Activated CD4-positive, alpha-beta T cell treated with anti-CD3 and anti-CD28 coated beads, Interleukin-2, amount 50 U/mL, for 16 hours (primary cell): ENCODE data around the gene TMEM255B.
A peak's percentile ranks its signal among the peaks of the same experiment; 100 is the strongest.
"Not testable (repeated sequence)": the region's sequence is repeated elsewhere in the genome, so short reads cannot be mapped to it uniquely, and the experiment has no call there.

Experiments
- DNase-seq: peaks from one replicate; pipeline ENCODE4 v3.0.0-alpha.2; 2020

The TMEM255B gene

DNA sequence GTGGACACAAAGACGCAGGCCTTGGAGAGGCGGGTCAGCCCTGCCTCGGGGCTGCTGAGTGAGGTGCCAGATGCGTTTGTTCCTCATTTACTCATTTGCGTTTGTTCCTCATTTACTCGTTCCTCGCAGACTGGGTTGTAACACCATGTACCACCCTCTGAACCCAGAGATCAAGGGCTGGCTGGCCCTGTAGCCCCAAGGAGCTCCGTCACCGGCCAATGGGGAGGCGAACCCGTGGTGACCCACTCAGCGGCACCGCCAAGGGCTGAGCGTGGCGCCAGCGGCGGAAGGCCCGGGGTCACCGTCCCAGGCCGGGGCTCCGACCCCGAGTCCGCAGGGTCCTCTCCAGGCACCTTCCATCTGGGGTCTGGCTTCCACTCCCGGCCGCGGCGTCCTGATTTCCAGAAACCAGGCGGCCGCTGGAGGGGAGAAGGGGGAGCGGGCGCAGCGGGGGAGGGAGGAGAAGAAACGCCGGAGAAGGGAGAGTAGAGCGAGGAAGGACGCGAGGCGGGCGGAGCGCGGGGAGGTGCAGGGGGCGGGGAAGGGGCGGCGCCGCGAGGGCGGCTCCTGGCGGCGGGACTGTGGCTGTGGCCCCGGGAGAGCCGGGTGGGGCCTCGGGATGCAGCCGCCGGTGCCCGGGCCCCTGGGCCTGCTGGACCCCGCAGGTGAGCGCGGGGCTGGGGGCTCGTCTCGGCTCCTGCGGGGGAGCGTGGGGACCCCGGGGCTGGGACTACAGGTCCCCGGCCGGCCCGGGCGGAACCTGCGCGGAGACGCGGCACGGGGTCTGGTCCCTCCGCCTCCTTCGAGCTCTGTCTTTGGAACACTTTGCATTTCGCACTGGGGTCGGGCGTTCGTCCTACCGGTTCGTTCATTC lies at the start of gene TMEM255B:
Gene TMEM255B, plus strand, starts transcription at position 576 of the 874 bp plus-strand sequence. Its CDS starts 44 bp downstream, at position 620.
- peak; percentile 63 for DNase-seq

- DNase-seq, result no peak
Measured at GRCh38 chr13:113722921-113723320, 36.1 kb upstream of the TMEM255B start.

DNA sequence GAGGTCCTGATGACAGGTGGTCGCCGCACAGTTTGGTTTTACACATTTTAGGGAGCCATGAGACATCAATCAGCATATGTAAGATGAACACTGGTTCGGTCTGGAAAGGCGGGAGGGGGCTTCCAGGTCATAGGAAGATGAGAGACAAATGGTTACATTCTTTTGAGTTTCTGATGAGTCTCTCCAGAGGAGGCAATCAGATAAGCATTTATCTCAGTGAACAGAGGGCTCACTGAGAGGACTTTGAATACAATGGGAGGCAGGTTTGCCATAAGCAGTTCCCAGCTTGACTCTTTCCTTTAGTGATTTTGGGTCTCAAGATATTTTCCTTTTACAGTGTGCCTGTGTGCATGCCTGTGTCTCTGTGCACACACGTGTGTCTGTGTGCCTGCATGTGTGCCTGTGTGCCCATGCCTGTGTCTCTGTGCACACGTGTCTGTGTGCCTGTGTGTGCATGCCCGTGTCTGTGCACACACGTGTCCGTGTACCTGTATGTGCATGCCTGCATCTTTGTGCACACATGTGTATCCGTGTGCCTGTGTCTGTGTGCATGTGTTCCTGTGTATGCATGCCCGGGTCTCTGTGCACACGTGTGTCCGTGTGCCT lies 35.5 kb upstream of the TMEM255B start:
- DNase-seq, result no peak

DNA sequence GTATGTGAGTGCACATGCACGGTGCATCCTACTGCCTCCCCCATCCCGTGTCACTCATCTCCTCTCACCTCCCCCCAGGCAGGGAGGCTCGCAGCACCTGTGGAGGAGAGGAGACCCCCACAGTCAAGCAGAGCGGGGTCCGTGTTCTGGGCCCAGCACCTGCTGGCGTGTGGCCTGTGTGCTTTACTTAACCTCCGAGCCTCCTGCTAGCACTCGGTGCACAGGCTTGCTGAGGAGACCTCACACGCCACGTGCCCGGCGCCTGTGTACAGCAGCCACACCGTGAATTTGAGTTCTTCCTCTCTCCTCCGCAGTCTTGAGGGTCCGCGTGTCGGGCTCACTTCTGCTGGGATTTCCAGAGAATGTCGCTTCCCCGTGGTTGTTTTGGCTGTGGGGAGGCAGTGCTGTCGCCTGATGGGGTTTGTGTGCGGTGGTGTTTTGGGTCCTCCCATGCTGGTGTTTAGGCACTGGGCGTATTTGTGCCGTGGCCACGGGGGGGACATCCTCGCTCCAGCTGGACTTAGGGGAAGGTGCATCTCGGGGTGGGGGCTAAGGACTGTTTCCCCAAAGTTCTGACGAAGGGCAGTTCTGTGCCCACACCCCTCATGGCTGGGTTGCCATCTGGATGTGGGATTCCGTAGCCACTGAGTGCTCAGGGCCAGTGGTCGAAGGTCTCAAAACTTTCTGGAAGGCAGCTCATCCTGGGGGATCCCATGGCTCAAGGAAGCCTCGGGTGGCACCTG lies 34.8 kb upstream of the TMEM255B start:
- DNase-seq, result no peak

DNA sequence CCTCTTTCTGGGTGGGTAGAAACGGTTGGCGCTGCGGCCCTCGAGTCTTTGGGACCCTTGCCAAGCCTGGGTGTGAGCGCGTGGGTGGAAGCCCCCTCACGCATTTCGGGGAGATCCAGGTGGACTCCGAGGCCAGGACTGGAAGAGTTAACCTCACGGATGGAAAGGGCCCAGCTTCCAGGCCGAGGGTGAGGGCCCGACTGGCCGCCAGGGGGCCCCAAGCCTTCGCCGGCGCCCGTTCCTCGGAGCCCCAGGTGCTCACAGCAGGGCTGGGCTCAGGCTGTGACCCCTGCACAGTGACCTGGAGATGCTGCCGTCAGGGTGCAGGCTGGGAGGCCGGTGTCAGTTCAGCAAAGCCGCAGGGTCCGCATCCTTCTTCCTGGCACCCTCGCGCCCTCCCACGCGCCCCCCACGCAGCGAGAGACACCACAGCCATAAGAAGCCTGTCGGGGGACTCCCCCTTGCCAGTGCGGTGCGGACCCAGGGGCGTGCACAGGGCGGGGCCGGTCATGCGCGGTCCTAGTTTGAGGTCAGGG lies 34.2 kb upstream of the TMEM255B start:
- DNase-seq, result peak; percentile 68

DNA sequence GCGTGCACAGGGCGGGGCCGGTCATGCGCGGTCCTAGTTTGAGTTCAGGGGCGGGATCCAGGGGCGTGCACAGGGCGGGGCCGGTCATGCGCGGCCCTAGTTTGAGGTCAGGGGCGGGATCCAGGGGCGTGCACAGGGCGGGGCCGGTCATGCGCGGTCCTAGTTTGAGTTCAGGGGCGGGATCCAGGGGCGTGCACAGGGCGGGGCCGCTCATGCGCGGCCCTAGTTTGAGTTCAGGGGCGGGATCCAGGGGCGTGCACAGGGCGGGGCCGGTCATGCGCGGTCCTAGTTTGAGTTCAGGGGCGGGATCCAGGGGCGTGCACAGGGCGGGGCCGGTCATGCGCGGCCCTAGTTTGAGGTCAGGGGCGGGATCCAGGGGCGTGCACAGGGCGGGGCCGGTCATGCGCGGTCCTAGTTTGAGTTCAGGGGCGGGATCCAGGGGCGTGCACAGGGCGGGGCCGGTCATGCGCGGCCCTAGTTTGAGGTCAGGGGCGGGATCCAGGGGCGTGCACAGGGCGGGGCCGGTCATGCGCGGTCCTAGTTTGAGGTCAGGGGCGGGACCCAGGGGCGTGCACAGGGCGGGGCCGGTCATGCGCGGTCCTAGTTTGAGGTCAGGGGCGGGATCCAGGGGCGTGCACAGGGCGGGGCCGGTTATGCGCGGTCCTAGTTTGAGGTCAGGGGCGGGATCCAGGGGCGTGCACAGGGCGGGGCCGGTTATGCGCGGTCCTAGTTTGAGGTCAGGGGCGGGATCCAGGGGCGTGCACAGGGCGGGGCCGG lies 33.5 kb upstream of the TMEM255B start:
- peak; percentile 18 for DNase-seq

DNA sequence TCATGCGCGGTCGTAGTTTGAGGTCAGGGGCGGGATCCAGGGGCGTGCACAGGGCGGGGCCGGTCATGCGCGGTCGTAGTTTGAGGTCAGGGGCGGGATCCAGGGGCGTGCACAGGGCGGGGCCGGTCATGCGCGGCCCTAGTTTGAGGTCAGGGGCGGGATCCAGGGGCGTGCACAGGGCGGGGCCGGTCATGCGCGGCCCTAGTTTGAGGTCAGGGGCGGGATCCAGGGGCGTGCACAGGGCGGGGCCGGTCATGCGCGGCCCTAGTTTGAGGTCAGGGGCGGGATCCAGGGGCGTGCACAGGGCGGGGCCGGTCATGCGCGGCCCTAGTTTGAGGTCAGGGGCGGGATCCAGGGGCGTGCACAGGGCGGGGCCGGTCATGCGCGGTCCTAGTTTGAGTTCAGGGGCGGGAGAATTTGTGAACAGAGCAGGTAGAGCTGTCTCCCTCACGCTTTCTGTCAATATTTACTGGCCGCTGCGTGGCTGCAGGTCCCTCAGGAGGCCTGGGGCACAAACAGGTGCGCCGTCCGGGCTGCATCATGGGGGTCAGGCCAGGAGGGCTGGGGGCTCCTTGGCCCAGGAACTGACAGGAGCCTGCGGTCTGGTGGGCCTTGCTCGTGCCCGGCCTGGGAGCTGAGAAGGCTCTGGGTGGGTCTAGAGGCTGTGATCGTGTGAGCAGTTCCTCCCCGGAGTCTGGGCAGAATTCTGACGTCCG lies 32.8 kb upstream of the TMEM255B start:
- not testable (repeated sequence) for DNase-seq

DNA sequence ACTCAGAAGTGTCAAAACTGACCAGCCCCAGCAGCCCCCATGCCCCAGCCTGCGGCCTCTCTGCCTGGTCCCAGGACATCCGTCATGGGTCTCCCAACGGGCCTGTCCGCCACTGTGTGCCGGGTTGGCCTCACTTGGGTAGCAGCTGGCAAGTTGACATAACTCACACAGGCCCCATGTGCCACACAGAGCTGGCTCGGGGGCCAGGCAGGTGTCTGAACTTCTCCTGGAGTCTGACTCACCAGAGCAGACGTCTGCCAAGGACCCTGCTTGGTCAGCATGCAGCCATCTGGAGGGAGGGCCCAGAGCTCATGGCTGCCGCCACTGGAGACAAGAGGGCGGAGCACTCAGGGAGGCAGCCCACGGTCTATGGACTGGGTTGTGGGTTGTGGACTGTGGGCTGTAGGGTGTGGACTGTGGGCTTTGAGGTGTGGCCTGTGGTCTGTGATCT lies 32.0 kb upstream of the TMEM255B start:
- DNase-seq, result no peak

DNA sequence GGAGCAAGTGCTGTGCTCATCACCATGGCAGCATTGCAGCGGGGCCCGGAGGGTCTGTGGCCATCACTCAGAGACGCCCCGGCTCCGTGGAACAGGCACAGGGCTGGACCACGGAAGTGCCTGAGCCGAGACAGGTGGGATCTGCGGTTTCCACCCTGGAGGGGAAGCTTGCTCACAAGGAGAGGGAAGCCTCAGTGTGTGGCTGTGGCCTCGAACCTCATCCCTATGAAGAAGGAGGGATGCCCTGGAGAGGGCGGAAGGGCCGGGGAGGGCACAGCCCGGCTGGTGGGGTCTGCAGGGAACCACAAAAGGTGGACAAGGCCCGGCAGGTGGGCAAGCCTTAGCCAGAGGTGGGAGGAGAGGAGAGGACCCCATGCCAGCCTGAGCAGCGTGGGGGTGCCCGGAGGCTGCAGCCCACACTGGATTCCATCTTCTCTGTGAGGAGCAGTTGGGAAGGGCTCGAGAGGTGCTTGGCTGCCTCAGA lies 30.4 kb upstream of the TMEM255B start:
- DNase-seq, result no peak

GRCh38 chr13:113729187-113730019 lies 29.6 kb upstream of the TMEM255B start:
- DNase-seq, result no peak

- DNase-seq, result no peak
Measured at GRCh38 chr13:113730258-113730691, 28.8 kb upstream of the TMEM255B start.

DNA sequence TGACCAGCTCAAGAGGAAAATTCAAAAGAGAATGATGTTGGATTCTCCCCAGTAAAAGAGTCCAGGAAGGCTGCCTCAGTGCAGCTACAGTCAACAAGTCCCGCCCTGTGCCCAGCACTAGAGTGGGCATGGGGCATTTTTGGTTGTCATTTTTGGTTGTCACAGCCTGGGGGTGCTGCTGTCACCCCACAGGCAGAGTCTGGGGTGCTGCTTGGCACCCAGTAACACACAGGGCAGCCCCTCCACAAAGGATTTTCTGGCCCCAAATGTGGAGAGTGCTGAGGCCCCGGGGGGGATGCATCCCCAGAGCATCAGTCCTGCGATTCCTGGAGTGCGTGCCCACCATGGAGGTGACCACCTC lies 28.2 kb upstream of the TMEM255B start:
- no peak for DNase-seq

DNA sequence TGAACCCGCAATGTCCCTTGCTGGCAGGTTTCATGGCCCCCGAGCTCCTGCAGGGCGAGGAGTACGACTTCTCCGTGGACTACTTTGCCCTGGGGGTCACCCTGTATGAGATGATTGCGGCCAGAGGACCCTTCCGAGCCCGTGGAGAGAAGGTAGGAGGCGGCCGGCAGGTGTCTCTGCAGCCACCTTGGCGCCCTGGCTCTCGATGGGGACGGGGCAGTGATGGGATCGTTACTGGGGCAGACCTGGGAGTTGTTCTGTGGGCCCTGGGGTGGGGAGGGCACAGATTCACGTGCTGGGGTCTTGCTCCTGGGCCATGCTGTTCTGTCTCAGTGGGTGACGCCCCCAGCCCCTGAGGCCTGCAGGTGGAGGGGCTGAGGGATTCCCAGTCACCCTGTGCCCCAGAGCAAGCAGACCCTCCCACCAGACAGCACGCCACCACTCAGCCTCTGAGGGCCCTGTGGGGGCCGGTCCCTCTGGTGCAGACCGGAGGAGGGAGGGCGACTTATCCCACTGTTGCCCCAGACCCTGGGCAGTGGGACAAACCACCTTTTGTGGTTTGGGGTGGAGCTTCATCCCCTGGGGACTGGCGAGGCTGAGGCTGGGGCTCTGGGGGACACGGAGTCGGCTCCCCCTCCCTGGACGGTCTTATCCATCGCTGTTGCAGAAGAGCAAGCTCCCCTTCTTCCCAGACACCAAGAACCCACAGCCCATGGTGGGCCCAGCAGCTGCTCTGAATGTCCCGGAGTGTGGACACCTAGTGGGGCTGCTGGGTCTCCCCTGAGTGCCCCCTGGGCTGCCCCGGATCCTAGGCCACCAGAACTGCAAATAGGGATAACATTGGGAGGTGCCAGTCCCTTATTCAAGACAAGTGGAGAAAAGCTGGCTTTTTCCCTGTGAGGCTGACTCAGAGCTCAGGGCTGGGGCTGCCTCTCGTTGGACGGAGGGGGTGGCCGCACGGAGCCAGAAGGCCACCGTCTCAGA lies 27.5 kb upstream of the TMEM255B start:
- no peak for DNase-seq

DNA sequence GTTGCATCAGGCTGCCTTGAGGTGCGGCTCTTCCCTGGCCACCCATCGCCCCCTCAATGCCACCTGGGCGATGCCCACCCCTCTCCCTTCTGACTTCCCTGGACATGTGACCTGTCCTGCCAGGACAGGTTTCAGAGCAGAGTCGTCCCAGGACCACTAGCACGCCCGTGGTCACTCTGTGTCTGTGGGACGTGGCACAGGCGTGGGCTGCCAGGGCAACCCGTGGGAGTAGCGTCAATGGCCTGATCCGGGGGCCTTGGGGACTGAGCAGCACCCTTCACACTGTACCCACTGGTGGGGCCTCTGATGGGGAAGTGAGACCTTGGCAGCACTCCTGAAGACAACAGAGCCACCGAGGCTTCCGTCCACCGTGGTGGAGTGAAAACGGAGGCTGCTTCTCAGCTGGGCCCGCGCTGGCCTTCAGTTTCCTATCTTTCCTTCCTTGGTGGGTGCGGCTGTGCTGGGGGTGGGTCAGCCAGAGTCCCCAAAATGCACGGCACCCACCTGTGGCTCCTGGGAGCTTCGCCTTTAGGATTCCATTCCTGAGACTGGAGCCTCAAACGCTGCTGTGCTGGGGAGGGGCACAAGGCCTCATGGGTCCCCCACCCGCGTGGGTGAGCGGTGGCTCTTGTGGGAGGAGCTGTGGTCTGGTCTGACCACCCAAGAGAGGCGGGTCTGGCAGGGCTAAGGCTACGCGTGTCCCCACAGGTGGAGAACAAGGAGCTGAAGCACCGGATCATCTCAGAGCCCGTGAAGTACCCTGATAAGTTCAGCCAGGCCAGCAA lies 26.7 kb upstream of the TMEM255B start:
- no peak for DNase-seq

GRCh38 chr13:113732961-113733950 lies 25.8 kb upstream of the TMEM255B start:
- DNase-seq, result no peak

GRCh38 chr13:113734099-113734825 lies 24.8 kb upstream of the TMEM255B start:
- no peak for DNase-seq

DNA sequence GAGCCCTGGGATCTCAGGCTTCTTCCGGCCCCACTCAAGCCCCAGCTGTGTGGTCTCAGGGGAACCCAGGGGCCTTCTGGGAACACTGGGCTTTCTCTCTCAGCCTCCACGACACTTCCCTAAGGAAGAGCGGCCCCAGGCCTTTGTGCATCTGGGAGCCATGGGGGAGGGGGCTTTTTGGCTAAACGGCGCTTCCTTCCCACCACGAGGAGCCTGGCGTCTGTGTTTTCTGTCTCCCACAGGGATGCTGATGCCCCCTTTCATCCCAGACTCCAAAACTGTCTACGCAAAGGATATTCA lies 24.2 kb upstream of the TMEM255B start:
- DNase-seq, result no peak
